ENCODE results near the gene GLT1D1.

GLT1D1 gene

GRCh38 chr12:128916425-128916824 lies 63.1 kb downstream of the GLT1D1 start:
- FAIRE-seq, result no peak

- no peak for FAIRE-seq
Observed at GRCh38 chr12:128918481-128919260, 65.4 kb downstream of the GLT1D1 start.

- FAIRE-seq, result no peak
Observed at GRCh38 chr12:128920468-128920867, 67.2 kb downstream of the GLT1D1 start.

- no peak for FAIRE-seq
Observed at GRCh38 chr12:128928361-128928760, 75.1 kb downstream of the GLT1D1 start.

- FAIRE-seq, result no peak
Observed at GRCh38 chr12:128929057-128929456, 75.8 kb downstream of the GLT1D1 start.

GRCh38 chr12:128930606-128931005 lies 77.3 kb downstream of the GLT1D1 start:
- FAIRE-seq, result no peak

- no peak for FAIRE-seq
Observed at GRCh38 chr12:128932521-128932920, 79.2 kb downstream of the GLT1D1 start.

GRCh38 chr12:128933039-128933438 lies 79.8 kb downstream of the GLT1D1 start:
- no peak for FAIRE-seq

- FAIRE-seq, result no peak
Observed at GRCh38 chr12:128933926-128934325, 80.6 kb downstream of the GLT1D1 start.

GRCh38 chr12:128938886-128939285 lies 85.6 kb downstream of the GLT1D1 start:
- FAIRE-seq, result no peak

- FAIRE-seq, result no peak
Observed at GRCh38 chr12:128940090-128940888, 87.0 kb downstream of the GLT1D1 start.

GRCh38 chr12:128940974-128941373 lies 87.7 kb downstream of the GLT1D1 start:
- FAIRE-seq, result no peak

GRCh38 chr12:128942960-128943477 lies 89.7 kb downstream of the GLT1D1 start:
- FAIRE-seq, result no peak

- no peak for FAIRE-seq
Observed at GRCh38 chr12:128944956-128945355, 91.7 kb downstream of the GLT1D1 start.

- FAIRE-seq, result no peak
Observed at GRCh38 chr12:128947209-128947608, 93.9 kb downstream of the GLT1D1 start.

GRCh38 chr12:128949086-128949485 lies 95.8 kb downstream of the GLT1D1 start:
- FAIRE-seq, result no peak

GRCh38 chr12:128951448-128951847 lies 98.2 kb downstream of the GLT1D1 start:
- FAIRE-seq, result no peak

- no peak for FAIRE-seq
Observed at GRCh38 chr12:128956755-128957154, 103.5 kb downstream of the GLT1D1 start.

- no peak for FAIRE-seq
Observed at GRCh38 chr12:128959901-128960300, 106.6 kb downstream of the GLT1D1 start.

- FAIRE-seq, result no peak
Observed at GRCh38 chr12:128961308-128961902, 108.1 kb downstream of the GLT1D1 start.

GRCh38 chr12:128961957-128962356 lies 108.7 kb downstream of the GLT1D1 start:
- no peak for FAIRE-seq

GRCh38 chr12:128966203-128966810 lies 113.0 kb downstream of the GLT1D1 start:
- no peak for FAIRE-seq

GRCh38 chr12:128968668-128969067 lies 115.4 kb downstream of the GLT1D1 start:
- no peak for FAIRE-seq
